Upper lobe of left lung (tissue), 6 donors: Measurements from ENCODE around the gene ERFL. TPM values are rescaled to one million over a fixed set of nuclear protein-coding genes. Genes with fewer than 3 reads are reported as not detected.

Source experiments
- ATAC-seq, 2 donors: fragments of 200-7000 bp; cut with Tn5 transposase; one replicate each; pipeline ENCODE4 v1.9.1; 2022; ENCODE audit warnings: mild to moderate bottlenecking in 2 of 2, moderate library complexity in 2 of 2; ENCODE audit not compliant: low FRiP score in 2 of 2
- DNase-seq, 2 donors: peaks; one replicate each; pipeline ENCODE4 v3.0.0-alpha.2; 2019 to 2020
- H3K27ac ChIP-seq, 4 donors: fragments of 200-600 bp; sonication (generic); one replicate each; pipeline ENCODE4 v1.5.1; 2016 to 2019
- H3K27me3 ChIP-seq, 4 donors: fragments of 200-600 bp; sonication (generic); one replicate each; pipeline ENCODE4 v1.5.1; 2017 to 2019
- H3K36me3 ChIP-seq, 4 donors: fragments of 200-600 bp; sonication (generic); one replicate each; pipeline ENCODE4 v1.5.1; 2016 to 2019
- H3K4me1 ChIP-seq, 4 donors: fragments of 200-600 bp; sonication (generic); one replicate each; pipeline ENCODE4 v1.5.1; 2018 to 2019
- H3K4me3 ChIP-seq, 4 donors: fragments of 200-600 bp; sonication (generic); one replicate each; pipeline ENCODE4 v1.5.1; 2017 to 2019; ENCODE audit warnings: mild to moderate bottlenecking in 2 of 4, moderate library complexity in 1 of 4
- H3K9me3 ChIP-seq, 4 donors: fragments of 200-600 bp; sonication (generic); one replicate each; pipeline ENCODE4 v1.5.1; 2018 to 2019
- CTCF ChIP-seq, 6 experiments: fragments of 450-650 bp in 4 of 6; fragments of 200-600 bp in 2 of 6; sonication (generic) in 2 of 6; IDR thresholded peaks; one replicate each; pipeline ENCODE4 v1.5.1; 2016 to 2019; ENCODE audit warnings: antibody characterized with exemption in 6 of 6
- EP300 ChIP-seq, 4 donors: sonication (generic); formaldehyde crosslinking; IDR thresholded peaks; one replicate each; pipeline ENCODE4 v1.5.1; 2017; ENCODE audit warnings: antibody characterized with exemption in 4 of 4, control low read depth in 2 of 4
- POLR2A ChIP-seq, 4 donors: fragments of 450-650 bp; IDR thresholded peaks; one replicate each; pipeline ENCODE4 v1.5.1; 2016 to 2017; ENCODE audit warnings: antibody characterized with exemption in 4 of 4, mild to moderate bottlenecking in 2 of 4
- POLR2AphosphoS5 ChIP-seq, 2 donors: sonication (generic); formaldehyde crosslinking; IDR thresholded peaks; one replicate each; pipeline ENCODE4 v1.5.1; 2017; ENCODE audit warnings: antibody characterized with exemption in 2 of 2
- WGBS, 2 donors: methylation state at CpG; one replicate each; pipeline ENCODE4 v1.1.5; 2017 to 2018; 5-methylcytosine and 5-hydroxymethylcytosine counted together
- total RNA-seq, 6 donors: library from RNA; depleted of rRNA in 4 of 6; stranded (reverse); fragments of >200 nt in 4 of 6; gene quantifications; one replicate each; pipeline versions ENCODE4 v1.1.0 to v1.2.1, GENCODE V29; 2016 to 2021
- donor health status: DM: no; HTN: no; CAD: no; lungs with moderate emphysema.
- donor health status: DM: no; HTN: yes; CAD: no; lungs with severe emphysema.

The ERFL gene
- total RNA-seq, 6 donors from 2014 or later = 0.20 to 6.3 (median 0.49) TPM; not detected in 1

GRCh38 chr19:41932259-41932719 lies 4.0 kb upstream of the ERFL start:
- Histone ChIP-seq H3K4me3 (no peak overlapping the region), H3K9me3 (no peaks in the 10 kb centered on the region), H3K4me1 (peaks cover 14 to 30% (median 21%) of the 10 kb centered on the region in 4 donors), H3K27me3 (peaks cover 0 to 46% (median 27%) of the 10 kb centered on the region in 4 donors), H3K27ac (no peak overlapping the region), H3K36me3 (no peaks in the 10 kb centered on the region)
- DNase-seq (no peak), ATAC-seq (peak in 1 of 2 donors; percentile 5)
- 31 to 43% methylated on average over 10 to 11 of the region's 11 CpGs for WGBS, 2 donors
- TF ChIP-seq POLR2AphosphoS5 (IDR thresholded peaks at IDR 0.05) (no peak), EP300 (IDR thresholded peaks at IDR 0.05) (no peak), POLR2A (IDR thresholded peaks at IDR 0.05) (no peak), CTCF (IDR thresholded peaks at IDR 0.05) (no peak)

- WGBS, 2 donors = 17 to 40% methylated on average over 2 to 17 of the region's 17 CpGs
- Histone ChIP-seq H3K27ac (no peak overlapping the region), H3K27me3 (peaks cover 0 to 53% (median 29%) of the 10 kb centered on the region in 4 donors), H3K36me3 (no peaks in the 10 kb centered on the region), H3K4me1 (peaks cover 14 to 30% (median 21%) of the 10 kb centered on the region in 4 donors), H3K9me3 (no peaks in the 10 kb centered on the region), H3K4me3 (no peak overlapping the region)
- peak in 1 of 2 donors; percentile 75 for DNase-seq
- TF ChIP-seq POLR2A (IDR thresholded peaks at IDR 0.05) (no peak), CTCF (IDR thresholded peaks at IDR 0.05) (peak in 2 of 6 experiments; percentile 15 to 21)
- no peak for ATAC-seq
Measured at GRCh38 chr19:41930926-41931592, 2.8 kb upstream of the ERFL start.

- Histone ChIP-seq H3K4me1 (peaks cover 14 to 30% (median 21%) of the 10 kb centered on the region in 4 donors), H3K36me3 (no peaks in the 10 kb centered on the region), H3K4me3 (no peak overlapping the region), H3K27me3 (peaks cover 0 to 50% (median 28%) of the 10 kb centered on the region in 4 donors), H3K27ac (no peak overlapping the region), H3K9me3 (no peaks in the 10 kb centered on the region)
- no peak for ATAC-seq
- no peak for TF ChIP-seq EP300 (IDR thresholded peaks at IDR 0.05)
- TF ChIP-seq POLR2A (IDR thresholded peaks at IDR 0.05) = no peak
- TF ChIP-seq CTCF (IDR thresholded peaks at IDR 0.05) = no peak
- no peak for TF ChIP-seq POLR2AphosphoS5 (IDR thresholded peaks at IDR 0.05)
- WGBS, 2 donors = 27 to 30% methylated on average over 7 of the region's 7 CpGs
- DNase-seq = no peak
Measured at GRCh38 chr19:41930322-41930722, 2.1 kb upstream of the ERFL start.

- 37 to 45% methylated on average over 12 to 13 of the region's 14 CpGs for WGBS, 2 donors
- Histone ChIP-seq H3K27ac (no peak overlapping the region), H3K4me1 (peaks cover 14 to 30% (median 21%) of the 10 kb centered on the region in 4 donors), H3K4me3 (no peak overlapping the region), H3K36me3 (no peaks in the 10 kb centered on the region), H3K27me3 (peaks cover 0 to 49% (median 28%) of the 10 kb centered on the region in 4 donors), H3K9me3 (no peaks in the 10 kb centered on the region)
- TF ChIP-seq CTCF (IDR thresholded peaks at IDR 0.05) (no peak), EP300 (IDR thresholded peaks at IDR 0.05) (no peak), POLR2AphosphoS5 (IDR thresholded peaks at IDR 0.05) (no peak), POLR2A (IDR thresholded peaks at IDR 0.05) (no peak)
- ATAC-seq (no peak), DNase-seq (no peak)
Measured at GRCh38 chr19:41929536-41930071, 1.4 kb upstream of the ERFL start.
